Naive thymus-derived CD4-positive, alpha-beta T cell (primary cell): Measurements from ENCODE around the gene USP13. TPM values are rescaled to one million over a fixed set of nuclear protein-coding genes. Genes with fewer than 3 reads are reported as not detected.

Experiments
- ATAC-seq: fragments of 150-1000 bp; cut with Tn5 transposase; 2 replicates; pipeline ENCODE4 v1.10.0; 2021; ENCODE audit warnings: mild to moderate bottlenecking, moderate library complexity
- CTCF ChIA-PET: fragments of 350-600 bp; sonication (Branson Sonifier 250); formaldehyde crosslinking; loops from one replicate; lab custom pipeline; 2021; ENCODE audit warnings: antibody characterized with exemption; lab: Charles Lee
- POLR2A ChIA-PET: fragments of 350-600 bp; sonication (Branson Sonifier 250); formaldehyde crosslinking; loops from one replicate; lab custom pipeline; 2021; ENCODE audit warnings: antibody characterized with exemption, inconsistent platforms; lab: Charles Lee
- DNase-seq, 9 donors: peaks; one replicate each; pipeline versions ENCODE4 v3.0.0 to v3.0.0-alpha.2; 2020 to 2022; ENCODE audit warnings: mixed read lengths in 1 of 9
- H3K27ac ChIP-seq: one replicate; pipeline ENCODE4 v1.7.0; 2013; ENCODE audit warnings: mild to moderate bottlenecking, low read depth, low read length, moderate library complexity
- H3K27me3 ChIP-seq, 2 donors: one replicate each; pipeline ENCODE4 v1.7.0; 2013; ENCODE audit warnings: low read length in 2 of 2, mild to moderate bottlenecking in 2 of 2, moderate library complexity in 2 of 2; ENCODE audit not compliant: control insufficient read depth in 2 of 2, insufficient read depth in 2 of 2
- H3K36me3 ChIP-seq, 3 experiments: 1 replicate in 2 of 3; 2 replicates in 1 of 3; pipeline ENCODE4 v1.7.0; 2013; ENCODE audit warnings: low read length in 3 of 3, mild to moderate bottlenecking in 3 of 3, moderate library complexity in 1 of 3; ENCODE audit not compliant: insufficient read depth in 3 of 3, control insufficient read depth in 2 of 3
- H3K4me1 ChIP-seq, 2 donors: one replicate each; pipeline ENCODE4 v1.7.0; 2013; ENCODE audit warnings: low read length in 2 of 2, mild to moderate bottlenecking in 2 of 2, moderate library complexity in 1 of 2; ENCODE audit not compliant: control insufficient read depth in 2 of 2, insufficient read depth in 2 of 2
- H3K4me3 ChIP-seq: 2 replicates; pipeline ENCODE4 v1.7.0; 2013; ENCODE audit warnings: mild to moderate bottlenecking, low read length
- H3K9me3 ChIP-seq, 3 experiments: 1 replicate in 2 of 3; 2 replicates in 1 of 3; pipeline ENCODE4 v1.7.0; 2013; ENCODE audit warnings: low read length in 3 of 3; ENCODE audit not compliant: control insufficient read depth in 2 of 3
- H3K27ac Mint-ChIP-seq, 9 donors: one replicate each; pipeline ENCODE4 v1.8.0; 2020 to 2022; ENCODE audit warnings: mixed read lengths in 9 of 9, mild to moderate bottlenecking in 8 of 9, moderate library complexity in 5 of 9, inconsistent platforms in 2 of 9
- H3K27me3 Mint-ChIP-seq, 5 donors: one replicate each; pipeline ENCODE4 v1.8.0; 2021 to 2022; ENCODE audit warnings: mixed read lengths in 5 of 5, mild to moderate bottlenecking in 1 of 5
- H3K36me3 Mint-ChIP-seq, 5 donors: one replicate each; pipeline ENCODE4 v1.8.0; 2020 to 2022; ENCODE audit warnings: mixed read lengths in 5 of 5, mild to moderate bottlenecking in 3 of 5, inconsistent platforms in 1 of 5
- H3K4me1 Mint-ChIP-seq, 7 donors: one replicate each; pipeline ENCODE4 v1.8.0; 2020 to 2022; ENCODE audit warnings: mixed read lengths in 7 of 7, mild to moderate bottlenecking in 3 of 7, inconsistent platforms in 1 of 7
- H3K4me3 Mint-ChIP-seq, 10 donors: one replicate each; pipeline ENCODE4 v1.8.0; 2020 to 2022; ENCODE audit warnings: mild to moderate bottlenecking in 10 of 10, mixed read lengths in 10 of 10, moderate library complexity in 6 of 10, inconsistent platforms in 2 of 10
- H3K9me3 Mint-ChIP-seq, 11 donors: one replicate each; pipeline ENCODE4 v1.8.0; 2020 to 2022; ENCODE audit warnings: mixed read lengths in 11 of 11, mild to moderate bottlenecking in 4 of 11, inconsistent platforms in 1 of 11, moderate library complexity in 1 of 11
- intact Hi-C, 2 donors: fragments of 100-400 bp; cut with micrococcal nuclease; formaldehyde crosslinking; loops; one replicate each; pipeline ENCODE4 v1.15.1; 2023
- polyA plus RNA-seq, 2 donors: library from polyadenylated mRNA; unstranded; fragments of 300-500 nt; fragmentation: Illumina TruSeq; gene quantifications; one replicate each; pipeline ENCODE4 v1.2.3, GENCODE V29; 2021
- total RNA-seq, 6 experiments: library from RNA in 5 of 6; stranded (reverse) in 5 of 6; gene quantifications; 1 replicate in 5 of 6; 2 replicates in 1 of 6; pipeline ENCODE4 v1.2.3 and lab custom pipeline; 2021 to 2026

The USP13 gene
- total and polyA plus RNA-seq, 7 experiments from 2014 or later: 5.7 to 9.1 (median 7.7) TPM

- Mint-ChIP-seq H3K9me3 (no peaks in the 10 kb centered on the region), H3K4me1 (peaks cover 0 to 3% (median 0%) of the 10 kb centered on the region in 7 donors), H3K27ac (no peak overlapping the region), H3K36me3 (peaks cover 5 to 57% (median 39%) of the 10 kb centered on the region in 5 donors), H3K27me3 (no peaks in the 10 kb centered on the region), H3K4me3 (no peak overlapping the region)
- Histone ChIP-seq H3K9me3 (no peaks in the 10 kb centered on the region), H3K36me3 (peaks cover 0 to 10% (median 3%) of the 10 kb centered on the region in 3 experiments), H3K4me3 (no peak overlapping the region), H3K27me3 (no peaks in the 10 kb centered on the region), H3K4me1 (no peaks in the 10 kb centered on the region), H3K27ac (no peak overlapping the region)
- ChIA-PET CTCF (no interaction called here), POLR2A (no interaction called here)
- DNase-seq (no peak), ATAC-seq (no peak)
- intact Hi-C loops: no loop called here
These were observed 67.4 kb downstream of the USP13 start for GRCh38 chr3:179720196-179720595.

GRCh38 chr3:179723617-179724016 is 70.8 kb downstream of the USP13 start:
- POLR2A ChIA-PET: no interaction called here
- intact Hi-C loops: no loop called here
- Histone ChIP-seq H3K27me3 (no peaks in the 10 kb centered on the region), H3K4me1 (no peaks in the 10 kb centered on the region), H3K36me3 (peaks cover 0 to 10% (median 3%) of the 10 kb centered on the region in 3 experiments), H3K27ac (no peak overlapping the region), H3K9me3 (no peaks in the 10 kb centered on the region), H3K4me3 (no peak overlapping the region)
- Mint-ChIP-seq H3K27me3 (no peaks in the 10 kb centered on the region), H3K4me3 (no peak overlapping the region), H3K9me3 (no peaks in the 10 kb centered on the region), H3K4me1 (peaks cover 0 to 4% (median 0%) of the 10 kb centered on the region in 7 donors), H3K36me3 (peaks cover 7 to 58% (median 47%) of the 10 kb centered on the region in 5 donors), H3K27ac (no peak overlapping the region)
- no peak for DNase-seq
- ATAC-seq: no peak
- CTCF ChIA-PET: no interaction called here

- Mint-ChIP-seq H3K27ac (no peak overlapping the region), H3K4me1 (peaks cover 0 to 4% (median 0%) of the 10 kb centered on the region in 7 donors), H3K36me3 (peaks cover 7 to 53% (median 47%) of the 10 kb centered on the region in 5 donors), H3K27me3 (no peaks in the 10 kb centered on the region), H3K9me3 (no peaks in the 10 kb centered on the region), H3K4me3 (no peak overlapping the region)
- intact Hi-C loops: no loop called here
- POLR2A ChIA-PET: no interaction called here
- Histone ChIP-seq H3K27ac (no peak overlapping the region), H3K9me3 (no peaks in the 10 kb centered on the region), H3K4me1 (no peaks in the 10 kb centered on the region), H3K27me3 (no peaks in the 10 kb centered on the region), H3K36me3 (peaks cover 0 to 16% (median 3%) of the 10 kb centered on the region in 3 experiments), H3K4me3 (no peak overlapping the region)
- CTCF ChIA-PET: no interaction called here
- peak; percentile 20 for ATAC-seq
- no peak for DNase-seq
These were observed 73.3 kb downstream of the USP13 start for GRCh38 chr3:179726075-179726699.

GRCh38 chr3:179729086-179729485 is 76.2 kb downstream of the USP13 start:
- POLR2A ChIA-PET: no interaction called here
- no peaks in the 10 kb centered on the region for H3K9me3 Mint-ChIP-seq
- peaks cover 0 to 4% (median 0%) of the 10 kb centered on the region in 7 donors for H3K4me1 Mint-ChIP-seq
- CTCF ChIA-PET: no interaction called here
- DNase-seq: no peak
- Histone ChIP-seq H3K4me1 (no peaks in the 10 kb centered on the region), H3K36me3 (peaks cover 0 to 27% (median 0%) of the 10 kb centered on the region in 3 experiments), H3K4me3 (no peak overlapping the region), H3K27ac (no peak overlapping the region), H3K9me3 (no peaks in the 10 kb centered on the region), H3K27me3 (no peaks in the 10 kb centered on the region)
- no peak overlapping the region for H3K27ac Mint-ChIP-seq
- H3K36me3 Mint-ChIP-seq: peaks cover 3 to 51% (median 29%) of the 10 kb centered on the region in 5 donors
- H3K4me3 Mint-ChIP-seq: no peak overlapping the region
- intact Hi-C loops: no loop called here
- no peak for ATAC-seq
- no peaks in the 10 kb centered on the region for H3K27me3 Mint-ChIP-seq

GRCh38 chr3:179729981-179730380 is 77.1 kb downstream of the USP13 start:
- Mint-ChIP-seq H3K4me3 (no peak overlapping the region), H3K27me3 (no peaks in the 10 kb centered on the region), H3K4me1 (peaks cover 0 to 3% (median 0%) of the 10 kb centered on the region in 7 donors), H3K27ac (no peak overlapping the region), H3K9me3 (no peaks in the 10 kb centered on the region), H3K36me3 (peaks cover 3 to 50% (median 28%) of the 10 kb centered on the region in 5 donors)
- ChIA-PET POLR2A (no interaction called here), CTCF (no interaction called here)
- ATAC-seq (no peak), DNase-seq (no peak)
- Histone ChIP-seq H3K4me1 (no peaks in the 10 kb centered on the region), H3K27me3 (no peaks in the 10 kb centered on the region), H3K36me3 (peaks cover 0 to 27% (median 0%) of the 10 kb centered on the region in 3 experiments), H3K27ac (no peak overlapping the region), H3K9me3 (no peaks in the 10 kb centered on the region), H3K4me3 (no peak overlapping the region)
- intact Hi-C loops: no loop called here

- intact Hi-C loops: no loop called here
- ChIA-PET POLR2A (no interaction called here), CTCF (no interaction called here)
- no peaks in the 10 kb centered on the region for H3K9me3 Mint-ChIP-seq
- ATAC-seq: no peak
- peaks cover 2 to 45% (median 23%) of the 10 kb centered on the region in 5 donors for H3K36me3 Mint-ChIP-seq
- no peak for DNase-seq
- Histone ChIP-seq H3K27me3 (no peaks in the 10 kb centered on the region), H3K27ac (no peak overlapping the region), H3K9me3 (no peaks in the 10 kb centered on the region), H3K4me3 (no peak overlapping the region), H3K36me3 (peaks cover 0 to 27% (median 0%) of the 10 kb centered on the region in 3 experiments), H3K4me1 (no peaks in the 10 kb centered on the region)
- H3K27me3 Mint-ChIP-seq: no peaks in the 10 kb centered on the region
- H3K4me1 Mint-ChIP-seq: peaks cover 0 to 4% (median 0%) of the 10 kb centered on the region in 7 donors
- H3K27ac Mint-ChIP-seq: no peak overlapping the region
- H3K4me3 Mint-ChIP-seq: no peak overlapping the region
These were observed 77.7 kb downstream of the USP13 start for GRCh38 chr3:179730506-179730905.

- POLR2A ChIA-PET: no interaction called here
- H3K4me1 ChIP-seq: no peaks in the 10 kb centered on the region
- H3K9me3 ChIP-seq: no peaks in the 10 kb centered on the region
- no peak for ATAC-seq
- H3K27ac Mint-ChIP-seq: peak overlapping the region in 1 of 9 donors; percentile 8
- H3K36me3 Mint-ChIP-seq: peaks cover 2 to 35% (median 13%) of the 10 kb centered on the region in 5 donors
- H3K9me3 Mint-ChIP-seq: no peaks in the 10 kb centered on the region
- CTCF ChIA-PET: no interaction called here
- no peaks in the 10 kb centered on the region for H3K27me3 ChIP-seq
- no peaks in the 10 kb centered on the region for H3K27me3 Mint-ChIP-seq
- intact Hi-C loops: no loop called here
- peaks cover 0 to 27% (median 0%) of the 10 kb centered on the region in 3 experiments for H3K36me3 ChIP-seq
- no peak for DNase-seq
- no peak overlapping the region for H3K4me3 ChIP-seq
- H3K27ac ChIP-seq: no peak overlapping the region
- no peak overlapping the region for H3K4me3 Mint-ChIP-seq
- H3K4me1 Mint-ChIP-seq: peaks cover 0 to 2% (median 0%) of the 10 kb centered on the region in 7 donors
These were observed 78.7 kb downstream of the USP13 start for GRCh38 chr3:179731544-179731943.
